ENCODE results near the gene CRYGN.

CRYGN gene

DNA sequence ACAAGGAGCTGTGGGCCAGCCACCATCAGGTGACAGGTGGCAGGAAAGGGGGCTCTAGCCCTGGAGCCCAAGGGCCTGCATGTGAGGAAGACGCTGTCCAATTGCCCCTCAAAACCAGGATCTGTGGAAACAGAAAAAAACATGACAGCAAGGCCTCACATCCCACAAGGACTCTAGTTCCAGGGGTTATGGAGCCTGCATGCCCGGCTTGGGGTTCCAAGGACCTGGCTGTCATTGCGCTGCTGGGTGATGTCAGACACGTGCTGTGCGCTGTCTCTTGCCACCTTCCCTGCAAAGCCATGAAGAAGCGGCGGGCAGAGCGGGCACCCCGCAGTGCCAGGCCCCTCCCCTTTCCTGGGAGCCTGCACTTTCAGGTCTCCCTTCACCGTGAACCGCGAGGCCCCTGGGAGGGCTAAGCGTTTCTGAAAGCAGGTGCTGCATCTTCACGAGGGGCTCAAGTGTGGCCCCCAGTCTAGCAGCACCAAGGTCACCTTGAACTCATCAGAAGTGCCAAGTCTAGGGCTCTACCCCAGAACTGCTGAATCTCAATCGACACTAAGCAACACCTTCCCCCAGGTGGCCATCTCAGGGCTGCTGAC lies 15.1 kb upstream of the CRYGN start:
- TF ChIP-seq, protein P1, sequence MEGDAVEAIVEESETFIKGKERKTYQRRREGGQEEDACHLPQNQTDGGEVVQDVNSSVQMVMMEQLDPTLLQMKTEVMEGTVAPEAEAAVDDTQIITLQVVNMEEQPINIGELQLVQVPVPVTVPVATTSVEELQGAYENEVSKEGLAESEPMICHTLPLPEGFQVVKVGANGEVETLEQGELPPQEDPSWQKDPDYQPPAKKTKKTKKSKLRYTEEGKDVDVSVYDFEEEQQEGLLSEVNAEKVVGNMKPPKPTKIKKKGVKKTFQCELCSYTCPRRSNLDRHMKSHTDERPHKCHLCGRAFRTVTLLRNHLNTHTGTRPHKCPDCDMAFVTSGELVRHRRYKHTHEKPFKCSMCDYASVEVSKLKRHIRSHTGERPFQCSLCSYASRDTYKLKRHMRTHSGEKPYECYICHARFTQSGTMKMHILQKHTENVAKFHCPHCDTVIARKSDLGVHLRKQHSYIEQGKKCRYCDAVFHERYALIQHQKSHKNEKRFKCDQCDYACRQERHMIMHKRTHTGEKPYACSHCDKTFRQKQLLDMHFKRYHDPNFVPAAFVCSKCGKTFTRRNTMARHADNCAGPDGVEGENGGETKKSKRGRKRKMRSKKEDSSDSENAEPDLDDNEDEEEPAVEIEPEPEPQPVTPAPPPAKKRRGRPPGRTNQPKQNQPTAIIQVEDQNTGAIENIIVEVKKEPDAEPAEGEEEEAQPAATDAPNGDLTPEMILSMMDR (IDR thresholded peaks at IDR 0.05; ENCODE audit: insufficient read depth, low read depth, low read length, missing control alignments), result no peak
- no peak overlapping the region for H3K4me3 ChIP-seq (ENCODE audit: low read depth, low read length)
- DNase-seq (ENCODE audit: low read depth), result no peak

DNA sequence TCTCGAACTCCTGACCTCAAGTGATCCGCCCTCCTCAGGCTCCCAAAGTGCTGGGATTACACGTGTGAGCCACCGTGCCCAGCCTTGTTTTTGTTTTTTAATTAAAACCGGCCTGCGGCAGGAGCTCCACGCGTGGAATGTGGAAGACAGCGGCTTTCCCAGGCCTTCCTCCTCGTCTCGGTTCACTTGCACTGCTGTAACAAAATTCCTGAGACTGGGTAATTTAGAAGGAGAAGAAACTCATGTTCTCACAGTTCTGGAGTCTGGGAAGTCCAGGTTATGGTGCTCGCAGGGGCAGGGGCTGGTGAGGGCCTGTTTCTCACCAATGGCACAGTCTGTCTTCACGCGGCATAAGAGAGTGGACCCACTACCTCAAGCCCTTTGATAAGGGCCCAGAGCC lies 14.4 kb upstream of the CRYGN start:
- H3K4me3 ChIP-seq (ENCODE audit: low read depth, low read length), result no peak overlapping the region
- DNase-seq (ENCODE audit: low read depth), result no peak
- TF ChIP-seq, protein P1 (IDR thresholded peaks at IDR 0.05; ENCODE audit: insufficient read depth, low read depth, low read length, missing control alignments), result no peak

DNA sequence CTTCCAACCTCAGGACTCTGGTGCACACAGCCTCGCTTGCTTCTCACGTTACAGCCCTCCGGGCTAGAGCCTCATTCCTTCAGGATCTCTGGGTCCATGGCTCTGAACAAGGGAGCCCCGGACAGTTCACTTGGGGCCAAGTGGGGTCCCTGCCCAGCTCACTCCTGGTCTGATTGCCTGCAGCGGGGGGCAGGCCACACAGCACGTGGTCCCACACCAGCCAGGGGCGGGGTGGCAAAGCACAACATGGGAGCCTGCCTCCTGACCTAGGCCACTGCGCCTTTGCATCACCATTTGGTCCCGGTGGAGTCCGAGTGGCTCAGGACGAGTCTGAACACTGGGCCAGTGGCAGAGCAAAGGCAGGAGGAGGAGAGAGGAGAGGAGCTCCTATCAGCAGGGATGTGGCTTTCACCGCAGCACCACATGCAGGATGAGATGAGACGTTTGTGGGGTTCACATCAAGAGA lies 13.4 kb upstream of the CRYGN start:
- no peak for DNase-seq (ENCODE audit: low read depth)
- H3K4me3 ChIP-seq (ENCODE audit: low read depth, low read length), result no peak overlapping the region
- TF ChIP-seq, protein P1 (IDR thresholded peaks at IDR 0.05; ENCODE audit: insufficient read depth, low read depth, low read length, missing control alignments), result no peak

DNA sequence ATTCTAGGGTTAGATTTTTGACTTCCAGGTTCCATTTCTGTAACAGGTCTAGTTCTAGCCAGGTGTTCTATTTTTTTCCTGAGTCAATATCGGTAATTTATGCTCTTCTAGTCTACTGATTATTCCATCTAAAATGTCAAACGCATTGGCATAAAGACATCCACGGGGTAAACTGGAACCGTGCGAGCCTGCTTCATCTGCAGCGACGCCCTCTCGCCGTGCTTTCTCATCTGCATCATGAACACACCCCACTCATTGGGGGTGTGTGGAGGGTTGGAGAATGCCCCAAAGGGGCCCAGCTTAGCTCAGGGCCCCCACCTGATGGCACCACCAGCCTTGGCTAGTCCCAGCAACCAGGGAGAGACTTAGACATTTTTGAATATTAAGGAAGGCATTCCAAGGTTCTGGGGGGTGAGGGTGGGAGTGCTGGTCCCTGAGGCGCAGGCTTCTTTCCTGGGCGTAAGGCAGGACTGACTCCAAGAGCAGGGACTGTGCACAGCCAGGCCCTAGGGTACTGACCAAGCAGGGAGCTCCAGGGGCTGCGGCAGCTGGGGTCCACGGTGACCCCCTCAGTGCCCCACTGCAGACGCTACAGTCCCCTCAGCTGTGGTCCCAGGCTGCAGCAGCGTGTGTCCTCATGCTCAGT lies 12.9 kb upstream of the CRYGN start:
- TF ChIP-seq, protein P1 (IDR thresholded peaks at IDR 0.05; ENCODE audit: insufficient read depth, low read depth, low read length, missing control alignments), result no peak

DNA sequence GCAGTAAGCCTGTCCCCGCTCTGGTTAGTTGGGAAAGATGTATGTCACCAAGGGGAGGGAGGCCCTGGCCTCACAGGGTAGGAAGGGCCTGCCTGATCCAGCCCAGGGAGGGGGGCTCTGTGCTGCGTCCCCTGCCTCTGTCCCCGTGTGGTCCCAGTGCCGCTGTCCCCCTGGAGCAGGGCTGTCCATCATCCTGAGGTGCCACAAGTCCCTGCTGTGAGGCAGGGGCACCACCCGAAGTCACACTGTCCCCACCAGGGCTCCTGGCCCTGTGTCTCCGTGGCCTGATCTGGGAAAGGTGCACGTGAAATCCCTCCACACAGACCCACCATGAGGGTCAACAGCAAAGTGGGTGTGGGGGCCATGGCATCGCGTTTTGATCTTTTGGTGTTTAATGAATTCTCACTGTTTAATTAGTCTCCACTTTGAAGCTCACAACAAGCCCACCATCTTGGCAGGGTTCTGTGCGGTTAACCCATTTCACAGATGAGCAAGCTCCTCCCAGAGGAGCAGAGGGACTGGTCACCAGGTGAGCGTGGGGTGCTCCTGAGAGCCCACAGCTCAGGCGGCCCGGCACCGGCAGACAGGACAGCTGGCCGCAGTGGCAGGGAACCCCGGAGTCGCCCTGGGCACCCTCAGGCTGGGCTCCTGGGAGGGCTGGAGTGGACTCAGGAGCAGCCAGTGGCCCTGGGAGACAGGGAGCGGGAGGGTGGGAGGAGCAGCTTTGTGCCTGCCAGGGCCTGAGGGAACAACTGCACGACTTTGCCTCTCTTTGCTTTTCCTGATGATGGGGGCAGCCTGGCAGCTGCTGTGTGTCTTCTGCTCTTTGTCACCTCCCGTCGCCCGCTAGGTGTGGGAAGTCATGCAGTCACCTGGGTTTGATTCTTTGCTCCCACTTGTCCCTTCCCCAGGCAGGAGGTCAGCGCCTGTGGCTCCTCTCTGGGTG lies 12.0 kb upstream of the CRYGN start:
- DNase-seq (ENCODE audit: low read depth), result no peak
- no peak overlapping the region for H3K4me3 ChIP-seq (ENCODE audit: low read depth, low read length)
- TF ChIP-seq, protein P1 (IDR thresholded peaks at IDR 0.05; ENCODE audit: insufficient read depth, low read depth, low read length, missing control alignments), result no peak

More for the DNA sequence above, 12.9 kb upstream of the CRYGN start:
- H3K4me3 ChIP-seq (ENCODE audit: low read depth, low read length), result no peak overlapping the region
- DNase-seq (ENCODE audit: low read depth), result no peak

DNA sequence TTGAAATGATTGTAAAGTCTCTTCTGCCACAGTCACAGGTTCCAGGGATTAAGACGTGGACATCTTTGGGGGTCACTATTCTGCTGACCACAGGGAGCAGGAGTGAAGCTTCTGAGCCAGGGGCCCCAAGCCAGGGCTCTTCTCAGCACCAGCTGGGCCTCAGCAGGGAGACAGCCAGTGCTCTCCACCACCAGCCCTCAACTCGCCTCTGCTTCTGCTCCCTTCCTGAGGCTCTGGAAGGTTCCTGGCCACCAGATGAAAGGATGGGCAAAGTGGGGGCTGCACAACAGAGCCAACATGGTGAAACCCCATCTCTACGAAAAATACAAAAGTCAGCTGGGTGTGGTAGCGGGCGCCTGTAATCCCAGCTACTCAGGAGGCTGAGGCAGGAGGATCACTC lies 11.2 kb upstream of the CRYGN start:
- TF ChIP-seq, protein P1 (IDR thresholded peaks at IDR 0.05; ENCODE audit: insufficient read depth, low read depth, low read length, missing control alignments), result no peak
- no peak for DNase-seq (ENCODE audit: low read depth)
- H3K4me3 ChIP-seq (ENCODE audit: low read depth, low read length), result no peak overlapping the region
